Gastrocnemius medialis (tissue), 4 donors: ENCODE data around the gene METTL8.

Experiments
- CTCF ChIP-seq, 5 experiments: fragments of 450-650 bp in 3 of 5; fragments of 200-600 bp in 2 of 5; sonication (generic) in 2 of 5; IDR thresholded peaks in 4 of 5; conservative IDR thresholded peaks in 1 of 5; 1 replicate in 4 of 5; 2 replicates in 1 of 5; pipeline ENCODE4 v1.5.1; 2016 to 2019; ENCODE audit warnings: antibody characterized with exemption in 5 of 5, mild to moderate bottlenecking in 3 of 5, moderate library complexity in 3 of 5
- POLR2A ChIP-seq, 2 donors: fragments of 450-650 bp; IDR thresholded peaks; one replicate each; pipeline ENCODE4 v1.6.1; 2017; ENCODE audit warnings: antibody characterized with exemption in 2 of 2, mild to moderate bottlenecking in 2 of 2, moderate library complexity in 2 of 2

DNA sequence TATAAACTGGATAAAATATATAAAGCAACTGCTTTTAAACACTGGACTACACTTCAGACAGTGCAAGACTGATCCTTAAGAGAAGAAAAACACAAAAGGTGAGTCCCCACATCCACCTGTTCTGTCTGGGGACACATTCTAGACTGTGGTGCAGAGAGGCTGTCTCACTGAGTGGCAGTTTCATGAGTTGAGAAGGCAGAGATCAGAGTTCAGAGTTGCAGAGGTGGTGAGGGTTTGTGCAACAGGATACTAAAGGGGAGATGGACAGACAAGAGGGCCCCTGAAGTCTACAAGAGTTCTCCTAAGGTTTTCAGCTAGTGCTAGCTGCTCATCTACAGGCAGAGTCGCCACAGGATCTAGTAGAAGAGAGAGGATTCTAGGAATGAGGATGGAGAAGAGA, 68.0 kb downstream of the METTL8 start:
- TF ChIP-seq CTCF (IDR thresholded peaks at IDR 0.05 in 4 of 5, conservative IDR thresholded peaks at IDR 0.05 in 1 of 5) = no peak
- TF ChIP-seq POLR2A (IDR thresholded peaks at IDR 0.05) = no peak
